ENCODE results near the gene EFEMP2.

The EFEMP2 gene

DNA sequence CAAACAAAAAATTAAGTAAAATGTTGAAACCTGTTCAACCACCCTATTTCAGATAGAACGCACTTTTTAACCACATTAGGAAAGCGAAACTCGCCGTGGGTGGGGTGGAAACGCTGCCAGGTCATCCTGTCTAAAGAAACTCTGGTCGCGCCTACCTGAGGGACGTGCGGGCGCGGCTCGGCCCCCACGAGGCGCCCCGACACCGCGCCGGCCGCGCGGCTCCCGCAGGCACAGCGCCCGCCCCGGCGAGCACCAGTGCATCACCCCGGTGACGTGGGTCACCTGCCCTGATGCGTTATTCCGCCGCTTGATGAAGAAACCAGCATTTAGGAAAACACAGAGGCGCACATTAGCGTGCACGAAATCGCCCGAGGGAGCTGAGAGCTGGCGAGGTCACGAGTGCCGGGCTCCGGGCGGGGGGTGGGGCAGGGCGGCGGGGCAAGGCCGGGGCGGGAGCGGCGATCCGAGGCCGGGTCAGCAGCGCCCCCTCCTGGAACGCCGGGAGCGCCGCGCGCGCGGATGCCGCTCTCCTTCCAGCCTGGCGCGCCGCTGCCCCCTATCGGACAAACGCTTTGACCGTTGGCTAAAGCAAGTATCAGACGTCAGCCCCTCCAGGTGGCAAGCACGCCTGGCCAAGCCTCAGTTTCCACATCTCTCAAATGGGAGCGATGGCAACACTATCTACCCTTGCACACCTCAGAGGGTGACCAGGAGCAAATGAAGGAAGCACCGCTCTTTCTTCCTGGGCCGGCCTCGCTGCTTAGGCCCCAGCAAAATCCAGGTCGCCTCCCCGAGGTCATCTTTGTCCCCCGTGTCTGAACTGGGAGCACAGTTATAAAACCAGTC lies 54.5 kb downstream of the EFEMP2 start:
- peaks cover under 1% of the 10 kb centered on the region; the same call in 1 of the 2 replicates for H3K27me3 ChIP-seq (ENCODE audit: control insufficient read depth, low read length)
- H3K4me3 ChIP-seq (ENCODE audit: low read length): peak overlapping the region; percentile 84
- TF ChIP-seq, protein P1, sequence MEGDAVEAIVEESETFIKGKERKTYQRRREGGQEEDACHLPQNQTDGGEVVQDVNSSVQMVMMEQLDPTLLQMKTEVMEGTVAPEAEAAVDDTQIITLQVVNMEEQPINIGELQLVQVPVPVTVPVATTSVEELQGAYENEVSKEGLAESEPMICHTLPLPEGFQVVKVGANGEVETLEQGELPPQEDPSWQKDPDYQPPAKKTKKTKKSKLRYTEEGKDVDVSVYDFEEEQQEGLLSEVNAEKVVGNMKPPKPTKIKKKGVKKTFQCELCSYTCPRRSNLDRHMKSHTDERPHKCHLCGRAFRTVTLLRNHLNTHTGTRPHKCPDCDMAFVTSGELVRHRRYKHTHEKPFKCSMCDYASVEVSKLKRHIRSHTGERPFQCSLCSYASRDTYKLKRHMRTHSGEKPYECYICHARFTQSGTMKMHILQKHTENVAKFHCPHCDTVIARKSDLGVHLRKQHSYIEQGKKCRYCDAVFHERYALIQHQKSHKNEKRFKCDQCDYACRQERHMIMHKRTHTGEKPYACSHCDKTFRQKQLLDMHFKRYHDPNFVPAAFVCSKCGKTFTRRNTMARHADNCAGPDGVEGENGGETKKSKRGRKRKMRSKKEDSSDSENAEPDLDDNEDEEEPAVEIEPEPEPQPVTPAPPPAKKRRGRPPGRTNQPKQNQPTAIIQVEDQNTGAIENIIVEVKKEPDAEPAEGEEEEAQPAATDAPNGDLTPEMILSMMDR (IDR thresholded peaks at IDR 0.05; ENCODE audit: low read depth, low read length, poor library complexity, severe bottlenecking): peak; percentile 91
- no peak for TF ChIP-seq EZH2phosphoT487 (IDR thresholded peaks at IDR 0.05; ENCODE audit: borderline replicate concordance, low read length)
- H3K27ac ChIP-seq (ENCODE audit: low read depth, low read length): no peak overlapping the region
- H4K20me1 ChIP-seq (ENCODE audit: control insufficient read depth, insufficient read depth, low read depth, low read length): no peaks in the 10 kb centered on the region
- H3K79me2 ChIP-seq (ENCODE audit: control insufficient read depth, low read length): no peaks in the 10 kb centered on the region
- no peaks in the 10 kb centered on the region for H3K9me2 ChIP-seq (replicated peaks; ENCODE audit: control insufficient read depth, low read length)
- H3F3A ChIP-seq (ENCODE audit: control insufficient read depth, insufficient read depth): no peaks in the 10 kb centered on the region
- H3K4me2 ChIP-seq (ENCODE audit: low read length): peak overlapping the region; percentile 70
- no peaks in the 10 kb centered on the region for H3K36me3 ChIP-seq (ENCODE audit: control insufficient read depth, low read length)
- peaks cover 28% of the 10 kb centered on the region for H3K4me1 ChIP-seq (ENCODE audit: control insufficient read depth, low read length)
- H3K9me3 ChIP-seq (ENCODE audit: control insufficient read depth, insufficient read depth, low read length): no peaks in the 10 kb centered on the region

- no peak for TF ChIP-seq EZH2phosphoT487 (IDR thresholded peaks at IDR 0.05; ENCODE audit: borderline replicate concordance, low read length)
- TF ChIP-seq, protein P1 (IDR thresholded peaks at IDR 0.05; ENCODE audit: low read depth, low read length, poor library complexity, severe bottlenecking): no peak
- Histone ChIP-seq H3K27ac (ENCODE audit: low read depth, low read length) (no peak overlapping the region), H3K4me3 (ENCODE audit: low read length) (peak overlapping the region; percentile 84), H3K27me3 (ENCODE audit: control insufficient read depth, low read length) (peaks cover 6% of the 10 kb centered on the region), H3K79me2 (ENCODE audit: control insufficient read depth, low read length) (no peaks in the 10 kb centered on the region), H3K9me3 (ENCODE audit: control insufficient read depth, insufficient read depth, low read length) (no peaks in the 10 kb centered on the region), H3F3A (ENCODE audit: control insufficient read depth, insufficient read depth) (no peaks in the 10 kb centered on the region), H3K4me1 (ENCODE audit: control insufficient read depth, low read length) (peaks cover 28% of the 10 kb centered on the region), H3K36me3 (ENCODE audit: control insufficient read depth, low read length) (no peaks in the 10 kb centered on the region), H4K20me1 (ENCODE audit: control insufficient read depth, insufficient read depth, low read depth, low read length) (no peaks in the 10 kb centered on the region), H3K9me2 (replicated peaks; ENCODE audit: control insufficient read depth, low read length) (no peaks in the 10 kb centered on the region), H3K4me2 (ENCODE audit: low read length) (peak overlapping the region; percentile 70)
These were observed 55.2 kb downstream of the EFEMP2 start for GRCh38 chr11:65817312-65817834.

- H3K79me2 ChIP-seq (ENCODE audit: control insufficient read depth, low read length): no peaks in the 10 kb centered on the region
- H3K27me3 ChIP-seq (ENCODE audit: control insufficient read depth, low read length): peaks cover 13% of the 10 kb centered on the region
- H3K4me2 ChIP-seq (ENCODE audit: low read length): peak overlapping the region; percentile 70; the same call in 1 of the 2 replicates
- H3F3A ChIP-seq (ENCODE audit: control insufficient read depth, insufficient read depth): no peaks in the 10 kb centered on the region
- no peak for TF ChIP-seq EZH2phosphoT487 (IDR thresholded peaks at IDR 0.05; ENCODE audit: borderline replicate concordance, low read length)
- TF ChIP-seq, protein P1 (IDR thresholded peaks at IDR 0.05; ENCODE audit: low read depth, low read length, poor library complexity, severe bottlenecking): no peak
- no peaks in the 10 kb centered on the region for H3K9me3 ChIP-seq (ENCODE audit: control insufficient read depth, insufficient read depth, low read length)
- H4K20me1 ChIP-seq (ENCODE audit: control insufficient read depth, insufficient read depth, low read depth, low read length): no peaks in the 10 kb centered on the region
- H3K9me2 ChIP-seq (replicated peaks; ENCODE audit: control insufficient read depth, low read length): no peaks in the 10 kb centered on the region
- H3K4me1 ChIP-seq (ENCODE audit: control insufficient read depth, low read length): peaks cover 28% of the 10 kb centered on the region
- no peak overlapping the region for H3K27ac ChIP-seq (ENCODE audit: low read depth, low read length)
- no peaks in the 10 kb centered on the region for H3K36me3 ChIP-seq (ENCODE audit: control insufficient read depth, low read length)
- peak overlapping the region; percentile 84 for H3K4me3 ChIP-seq (ENCODE audit: low read length)
These were observed 55.9 kb downstream of the EFEMP2 start for GRCh38 chr11:65816696-65817095.

Measured in DOHH2 (cell line).